Hepatocyte (in vitro differentiated cells): ENCODE data around the gene DNM2.

Source experiments
- CTCF ChIP-seq: fragments of 200-600 bp; sonication (generic); IDR thresholded peaks from 2 replicates; pipeline ENCODE4 v1.5.1; 2016; ENCODE audit warnings: antibody characterized with exemption, mild to moderate bottlenecking; ENCODE audit not compliant: poor library complexity
- EZH2 ChIP-seq: fragments of 200-600 bp; sonication (generic); IDR thresholded peaks from 2 replicates; pipeline ENCODE4 v1.6.1; 2016; ENCODE audit warnings: antibody characterized with exemption, mild to moderate bottlenecking, borderline replicate concordance
- EZH2phosphoT487 ChIP-seq: fragments of 200-600 bp; sonication (generic); IDR thresholded peaks from one replicate; pipeline ENCODE4 v1.6.1; 2018; ENCODE audit warnings: antibody characterized with exemption, mild to moderate bottlenecking, low read depth, moderate library complexity; ENCODE audit not compliant: unreplicated experiment, severe bottlenecking

GRCh38 chr19:10870501-10870954 lies 152.6 kb downstream of the DNM2 start:
- TF ChIP-seq EZH2 (no peak), CTCF (no peak), EZH2phosphoT487 (no peak)
